HCT116 (cell line): ENCODE results near the gene ATP8A2. TPM values are rescaled to one million over a fixed set of nuclear protein-coding genes. Genes with fewer than 3 reads are reported as not detected.

Experiments used
- ATAC-seq: fragments of 200-7000 bp; cut with Tn5 transposase; 2 replicates; pipeline ENCODE4 v1.9.1; 2020; ENCODE audit warnings: mild to moderate bottlenecking, moderate library complexity
- BruUV-seq: library from RNA; stranded (reverse); fragments of 400-500 nt; replicated peaks from 2 replicates; lab custom pipeline; 2021; lab: Mats Ljungman, UMichigan
- CTCF ChIA-PET: fragments of 300-600 bp; sonication (Branson Sonifier 250); formaldehyde crosslinking; loops from one replicate; lab custom pipeline; 2021; ENCODE audit warnings: antibody characterized with exemption; lab: Charles Lee
- POLR2A ChIA-PET: fragments of 300-600, 350-600 bp; sonication (Branson Sonifier 250); formaldehyde crosslinking; loops from one replicate; lab custom pipeline; 2021; ENCODE audit warnings: antibody characterized with exemption; lab: Charles Lee
- RAD21 ChIA-PET, 2 experiments: fragments of 300-600 bp; sonication (Branson Sonifier 250); formaldehyde crosslinking; loops; one replicate each; lab custom pipeline; 2023; ENCODE audit warnings: low total read pairs in 2 of 2; ENCODE audit not compliant: uncharacterized antibody in 2 of 2, unreplicated experiment in 2 of 2, low non-redundant PET in 1 of 2; lab: Charles Lee
- DNase-seq: peaks from one replicate; pipeline ENCODE4 v3.0.0-alpha.2; 2010; ENCODE audit warnings: low read depth, low spot score
- H2AFZ ChIP-seq: fragments of 200-600 bp; shearing (Covaris generic), sonication (generic); 2 replicates; pipeline ENCODE4 v1.6.1; 2017; ENCODE audit warnings: low read depth, mixed run types, mixed read lengths, antibody characterized with exemption, low read length; ENCODE audit not compliant: poor library complexity, severe bottlenecking
- H3K27ac ChIP-seq: 2 replicates; pipeline ENCODE4 v1.5.1; 2012; ENCODE audit warnings: low read depth, low read length
- H3K27me3 ChIP-seq: fragments of 200-600 bp; sonication (generic); 2 replicates; pipeline ENCODE4 v1.6.1; 2016; ENCODE audit warnings: mixed run types, low read length, mixed read lengths; ENCODE audit not compliant: insufficient read depth
- H3K36me3 ChIP-seq, 2 experiments: fragments of 200-500 bp in 1 of 2; fragments of 200-600 bp in 1 of 2; sonication (Bioruptor generic) in 1 of 2; sonication (generic) in 1 of 2; 2 replicates each; pipeline versions ENCODE4 v1.5.1 to v1.6.1; 2014 to 2016; ENCODE audit warnings: low read length in 2 of 2, inconsistent platforms in 1 of 2, mixed read lengths in 1 of 2, mixed run types in 1 of 2; ENCODE audit not compliant: insufficient read depth in 2 of 2, control insufficient read depth in 1 of 2
- H3K4me1 ChIP-seq, 2 experiments: fragments of 200-600 bp in 1 of 2; sonication (generic) in 1 of 2; 2 replicates each; pipeline versions ENCODE4 v1.5.1 to v1.6.1; 2012 to 2017; ENCODE audit warnings: low read length in 2 of 2, inconsistent platforms in 1 of 2, mild to moderate bottlenecking in 1 of 2, mixed read lengths in 1 of 2, mixed run types in 1 of 2, moderate library complexity in 1 of 2; ENCODE audit not compliant: insufficient read depth in 2 of 2, control insufficient read depth in 1 of 2
- H3K4me2 ChIP-seq: fragments of 200-600 bp; sonication (generic); 2 replicates; pipeline ENCODE4 v1.6.1; 2017; ENCODE audit warnings: mixed run types, low read length, mixed read lengths
- H3K4me3 ChIP-seq, 2 experiments: fragments of 200-600 bp in 1 of 2; sonication (generic) in 1 of 2; replicated peaks in 1 of 2; 2 replicates each; pipeline ENCODE4 v1.5.1; 2011 to 2016; ENCODE audit warnings: low read length in 2 of 2, control low read depth in 1 of 2, low read depth in 1 of 2, mild to moderate bottlenecking in 1 of 2, mixed read lengths in 1 of 2, mixed run types in 1 of 2
- H3K79me2 ChIP-seq: fragments of 200-600 bp; sonication (generic); 2 replicates; pipeline ENCODE4 v1.6.1; 2017; ENCODE audit warnings: mild to moderate bottlenecking, mixed run types, low read length, moderate library complexity, mixed read lengths; ENCODE audit not compliant: insufficient read depth
- H3K9ac ChIP-seq: fragments of 200-600 bp; sonication (generic); 2 replicates; pipeline ENCODE4 v1.6.1; 2016; ENCODE audit warnings: low read length, mixed read lengths
- H3K9me2 ChIP-seq: fragments of 200-600 bp; sonication (generic), shearing (Covaris generic); 2 replicates; pipeline ENCODE4 v1.6.1; 2017; ENCODE audit warnings: mixed run types, mild to moderate bottlenecking, moderate library complexity; ENCODE audit not compliant: insufficient read depth
- H3K9me3 ChIP-seq, 2 experiments: fragments of 200-500 bp in 1 of 2; fragments of 200-600 bp in 1 of 2; sonication (Bioruptor generic) in 1 of 2; sonication (generic) in 1 of 2; 2 replicates each; pipeline ENCODE4 v1.6.1; 2014 to 2017; ENCODE audit warnings: low read length in 2 of 2, mixed read lengths in 2 of 2, inconsistent platforms in 1 of 2, low read depth in 1 of 2, mild to moderate bottlenecking in 1 of 2, mixed run types in 1 of 2, moderate library complexity in 1 of 2; ENCODE audit not compliant: control insufficient read depth in 1 of 2, insufficient read depth in 1 of 2
- H4K20me1 ChIP-seq: fragments of 200-600 bp; sonication (generic), shearing (Covaris generic); 2 replicates; pipeline ENCODE4 v1.6.1; 2017; ENCODE audit warnings: mixed run types, mild to moderate bottlenecking, moderate library complexity; ENCODE audit not compliant: insufficient read depth
- CBX3 ChIP-seq: IDR thresholded peaks from 2 replicates; pipeline ENCODE4 v1.6.1; 2012; ENCODE audit warnings: low read depth
- EZH2 ChIP-seq: fragments of 200-600 bp; sonication (generic); IDR thresholded peaks from 2 replicates; pipeline ENCODE4 v1.6.1; 2017; ENCODE audit warnings: antibody characterized with exemption, mixed run types
- EZH2phosphoT487 ChIP-seq: fragments of 200-600 bp; IDR thresholded peaks from 2 replicates; pipeline ENCODE4 v1.6.1; 2018; ENCODE audit warnings: antibody characterized with exemption, borderline replicate concordance
- SRF ChIP-seq: IDR thresholded peaks from 2 replicates; pipeline ENCODE4 v1.6.1; 2012; ENCODE audit warnings: low read depth
- intact Hi-C: fragments of 100-400 bp; cut with micrococcal nuclease; formaldehyde crosslinking; loops from 2 replicates; pipeline ENCODE4 v1.10.0; 2022
- total RNA-seq: library from RNA; stranded (reverse); gene quantifications from one replicate; pipeline ENCODE4 v1.2.1, GENCODE V29; 2021; ENCODE audit not compliant: unreplicated experiment
- TF ChIP-seq, protein P1 (sequence below), 3 experiments: fragments of 200-600 bp in 1 of 3; sonication (generic) in 1 of 3; IDR thresholded peaks in 2 of 3; conservative IDR thresholded peaks in 1 of 3; 2 replicates each; pipeline ENCODE4 v1.5.1; 2012 to 2017; ENCODE audit warnings: low read depth in 2 of 3, low read length in 2 of 3, antibody characterized with exemption in 1 of 3, borderline replicate concordance in 1 of 3, control low read depth in 1 of 3, mild to moderate bottlenecking in 1 of 3, mixed read lengths in 1 of 3, mixed run types in 1 of 3, moderate library complexity in 1 of 3; ENCODE audit not compliant: insufficient read depth in 1 of 3
- TF ChIP-seq, protein P2 (sequence below): IDR thresholded peaks from 2 replicates; pipeline ENCODE4 v1.6.1; 2011; ENCODE audit warnings: mild to moderate bottlenecking, low read length, moderate library complexity; ENCODE audit not compliant: insufficient replicate concordance; ENCODE audit errors: extremely low read depth
- TF ChIP-seq, protein P3 (sequence below): IDR thresholded peaks from 2 replicates; pipeline ENCODE4 v1.6.1; 2012

Gene ATP8A2
- total RNA-seq, 1 experiment from 2014 or later, result not detected

DNA sequence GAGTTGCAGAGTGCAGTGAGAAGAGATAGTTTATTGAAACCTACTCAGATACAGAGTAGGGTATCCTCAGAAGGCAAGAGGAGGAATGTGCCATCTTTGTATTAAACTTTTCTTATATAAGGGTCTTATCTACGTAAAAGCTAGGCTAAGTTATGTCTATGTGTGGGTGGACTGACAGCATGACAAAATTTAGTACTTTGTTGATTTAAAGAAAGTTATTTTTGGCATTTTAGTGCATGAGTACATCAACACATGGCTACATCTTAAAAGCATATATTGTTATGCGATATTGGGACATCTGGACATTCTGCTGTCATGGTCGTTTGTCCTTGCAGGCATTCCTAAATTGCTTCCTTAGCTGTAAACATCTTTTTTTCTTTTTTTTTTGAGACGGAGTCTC, 19.0 kb upstream of the ATP8A2 start:
- no peak overlapping the region for H3K9ac ChIP-seq
- no peak overlapping the region for H3K4me3 ChIP-seq
- no peaks in the 10 kb centered on the region for H3K36me3 ChIP-seq
- H3K9me3 ChIP-seq, result no peaks in the 10 kb centered on the region
- no peak for ATAC-seq
- H3K9me2 ChIP-seq, result no peaks in the 10 kb centered on the region
- DNase-seq, result no peak
- H3K4me1 ChIP-seq, result no peaks in the 10 kb centered on the region
- H3K79me2 ChIP-seq, result no peaks in the 10 kb centered on the region
- no peak for TF ChIP-seq EZH2phosphoT487
- TF ChIP-seq, protein P1, sequence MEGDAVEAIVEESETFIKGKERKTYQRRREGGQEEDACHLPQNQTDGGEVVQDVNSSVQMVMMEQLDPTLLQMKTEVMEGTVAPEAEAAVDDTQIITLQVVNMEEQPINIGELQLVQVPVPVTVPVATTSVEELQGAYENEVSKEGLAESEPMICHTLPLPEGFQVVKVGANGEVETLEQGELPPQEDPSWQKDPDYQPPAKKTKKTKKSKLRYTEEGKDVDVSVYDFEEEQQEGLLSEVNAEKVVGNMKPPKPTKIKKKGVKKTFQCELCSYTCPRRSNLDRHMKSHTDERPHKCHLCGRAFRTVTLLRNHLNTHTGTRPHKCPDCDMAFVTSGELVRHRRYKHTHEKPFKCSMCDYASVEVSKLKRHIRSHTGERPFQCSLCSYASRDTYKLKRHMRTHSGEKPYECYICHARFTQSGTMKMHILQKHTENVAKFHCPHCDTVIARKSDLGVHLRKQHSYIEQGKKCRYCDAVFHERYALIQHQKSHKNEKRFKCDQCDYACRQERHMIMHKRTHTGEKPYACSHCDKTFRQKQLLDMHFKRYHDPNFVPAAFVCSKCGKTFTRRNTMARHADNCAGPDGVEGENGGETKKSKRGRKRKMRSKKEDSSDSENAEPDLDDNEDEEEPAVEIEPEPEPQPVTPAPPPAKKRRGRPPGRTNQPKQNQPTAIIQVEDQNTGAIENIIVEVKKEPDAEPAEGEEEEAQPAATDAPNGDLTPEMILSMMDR (IDR thresholded peaks at IDR 0.05 in 2 of 3, conservative IDR thresholded peaks at IDR 0.05 in 1 of 3; ENCODE audit: borderline replicate concordance in 1 of 3, insufficient read depth in 1 of 3, low read depth in 2 of 3, low read length in 2 of 3), result no peak
- TF ChIP-seq, all 23 proteins: peak for 0
- no TSS peak for BruUV-seq
- Histone ChIP-seq H4K20me1 (no peaks in the 10 kb centered on the region), H2AFZ (no peak overlapping the region), H3K27me3 (0 out of 2 replicates have a peak, but pooled peaks cover 4% of the 10 kb centered on the region), H3K4me2 (no peak overlapping the region), H3K27ac (no peak overlapping the region)
- POLR2A ChIA-PET, result no interaction called here
- CTCF ChIA-PET, result no interaction called here
- RAD21 ChIA-PET, result no interaction called here
- intact Hi-C loops, result no loop called here

DNA sequence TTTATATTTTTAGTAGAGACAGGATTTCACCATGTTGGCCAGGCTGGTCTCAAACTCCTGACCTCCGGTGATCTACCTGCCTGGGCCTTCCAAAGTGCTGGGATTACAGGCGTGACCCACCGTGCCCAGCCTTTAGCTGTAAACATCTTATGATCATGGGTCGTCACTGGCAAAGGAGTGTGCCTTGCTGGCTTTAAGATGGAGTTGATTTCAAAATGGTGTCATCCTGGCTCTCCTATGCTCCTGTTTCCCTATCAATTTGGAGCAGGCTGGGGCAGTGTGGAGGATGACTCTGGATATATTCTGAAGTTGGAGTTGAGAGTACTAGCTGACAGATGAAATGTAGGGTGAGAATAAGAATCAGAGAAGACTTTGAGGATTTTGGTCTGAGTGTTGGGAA, 18.4 kb upstream of the ATP8A2 start:
- H3K4me2 ChIP-seq, result no peak overlapping the region
- H3K79me2 ChIP-seq, result no peaks in the 10 kb centered on the region
- no peak overlapping the region for H2AFZ ChIP-seq
- no peak for ATAC-seq
- ChIA-PET RAD21 (no interaction called here), POLR2A (no interaction called here), CTCF (no interaction called here)
- no peaks in the 10 kb centered on the region for H3K4me1 ChIP-seq
- TF ChIP-seq EZH2 (no peak), SRF (no peak), EZH2phosphoT487 (no peak), CBX3 (no peak)
- TF ChIP-seq, protein P2, sequence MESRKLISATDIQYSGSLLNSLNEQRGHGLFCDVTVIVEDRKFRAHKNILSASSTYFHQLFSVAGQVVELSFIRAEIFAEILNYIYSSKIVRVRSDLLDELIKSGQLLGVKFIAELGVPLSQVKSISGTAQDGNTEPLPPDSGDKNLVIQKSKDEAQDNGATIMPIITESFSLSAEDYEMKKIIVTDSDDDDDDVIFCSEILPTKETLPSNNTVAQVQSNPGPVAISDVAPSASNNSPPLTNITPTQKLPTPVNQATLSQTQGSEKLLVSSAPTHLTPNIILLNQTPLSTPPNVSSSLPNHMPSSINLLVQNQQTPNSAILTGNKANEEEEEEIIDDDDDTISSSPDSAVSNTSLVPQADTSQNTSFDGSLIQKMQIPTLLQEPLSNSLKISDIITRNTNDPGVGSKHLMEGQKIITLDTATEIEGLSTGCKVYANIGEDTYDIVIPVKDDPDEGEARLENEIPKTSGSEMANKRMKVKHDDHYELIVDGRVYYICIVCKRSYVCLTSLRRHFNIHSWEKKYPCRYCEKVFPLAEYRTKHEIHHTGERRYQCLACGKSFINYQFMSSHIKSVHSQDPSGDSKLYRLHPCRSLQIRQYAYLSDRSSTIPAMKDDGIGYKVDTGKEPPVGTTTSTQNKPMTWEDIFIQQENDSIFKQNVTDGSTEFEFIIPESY, result no peak
- TF ChIP-seq, protein P3, sequence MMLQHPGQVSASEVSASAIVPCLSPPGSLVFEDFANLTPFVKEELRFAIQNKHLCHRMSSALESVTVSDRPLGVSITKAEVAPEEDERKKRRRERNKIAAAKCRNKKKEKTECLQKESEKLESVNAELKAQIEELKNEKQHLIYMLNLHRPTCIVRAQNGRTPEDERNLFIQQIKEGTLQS, result no peak
- H3K27ac ChIP-seq, result no peak overlapping the region
- BruUV-seq, result no TSS peak
- H3K27me3 ChIP-seq, result 0 out of 2 replicates have a peak, but pooled peaks cover 4% of the 10 kb centered on the region
- H3K4me3 ChIP-seq, result no peak overlapping the region
- no peak for DNase-seq
- no peak overlapping the region for H3K9ac ChIP-seq
- intact Hi-C loops, result no loop called here
- H4K20me1 ChIP-seq, result no peaks in the 10 kb centered on the region
- H3K9me3 ChIP-seq, result no peaks in the 10 kb centered on the region
- H3K9me2 ChIP-seq, result no peaks in the 10 kb centered on the region
- no peaks in the 10 kb centered on the region for H3K36me3 ChIP-seq
